ENCODE results near the gene SLIT1.
"Not testable (repeated sequence)": the region's sequence is repeated elsewhere in the genome, so short reads cannot be mapped to it uniquely, and the experiment has no call there.

SLIT1 gene

DNA sequence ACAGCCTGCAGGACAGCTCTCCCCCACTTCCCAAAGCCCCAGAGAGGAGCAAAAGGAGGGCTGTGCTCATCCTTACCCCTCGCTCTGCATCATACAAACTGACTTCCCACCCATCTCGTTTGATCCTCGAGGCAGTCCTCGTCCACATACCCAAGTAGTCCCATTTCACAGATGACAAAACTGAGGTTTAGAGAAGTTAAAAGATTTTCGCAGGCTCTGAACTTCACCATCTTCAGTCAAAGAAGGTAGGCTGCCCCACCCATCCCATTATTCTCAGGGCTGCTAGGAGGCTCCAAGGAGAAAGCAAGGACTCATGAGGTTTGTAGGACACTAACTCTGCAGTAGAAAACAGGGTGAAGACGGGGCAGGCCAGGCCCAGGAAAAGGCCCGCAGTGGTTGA, 147.1 kb downstream of the SLIT1 start:
- no peak for FAIRE-seq
- DNase-seq (ENCODE audit: insufficient read length, low spot score), result no peak
- no peak for TF ChIP-seq POLR2A (IDR thresholded peaks at IDR 0.05; ENCODE audit: low read depth, low read length)

DNA sequence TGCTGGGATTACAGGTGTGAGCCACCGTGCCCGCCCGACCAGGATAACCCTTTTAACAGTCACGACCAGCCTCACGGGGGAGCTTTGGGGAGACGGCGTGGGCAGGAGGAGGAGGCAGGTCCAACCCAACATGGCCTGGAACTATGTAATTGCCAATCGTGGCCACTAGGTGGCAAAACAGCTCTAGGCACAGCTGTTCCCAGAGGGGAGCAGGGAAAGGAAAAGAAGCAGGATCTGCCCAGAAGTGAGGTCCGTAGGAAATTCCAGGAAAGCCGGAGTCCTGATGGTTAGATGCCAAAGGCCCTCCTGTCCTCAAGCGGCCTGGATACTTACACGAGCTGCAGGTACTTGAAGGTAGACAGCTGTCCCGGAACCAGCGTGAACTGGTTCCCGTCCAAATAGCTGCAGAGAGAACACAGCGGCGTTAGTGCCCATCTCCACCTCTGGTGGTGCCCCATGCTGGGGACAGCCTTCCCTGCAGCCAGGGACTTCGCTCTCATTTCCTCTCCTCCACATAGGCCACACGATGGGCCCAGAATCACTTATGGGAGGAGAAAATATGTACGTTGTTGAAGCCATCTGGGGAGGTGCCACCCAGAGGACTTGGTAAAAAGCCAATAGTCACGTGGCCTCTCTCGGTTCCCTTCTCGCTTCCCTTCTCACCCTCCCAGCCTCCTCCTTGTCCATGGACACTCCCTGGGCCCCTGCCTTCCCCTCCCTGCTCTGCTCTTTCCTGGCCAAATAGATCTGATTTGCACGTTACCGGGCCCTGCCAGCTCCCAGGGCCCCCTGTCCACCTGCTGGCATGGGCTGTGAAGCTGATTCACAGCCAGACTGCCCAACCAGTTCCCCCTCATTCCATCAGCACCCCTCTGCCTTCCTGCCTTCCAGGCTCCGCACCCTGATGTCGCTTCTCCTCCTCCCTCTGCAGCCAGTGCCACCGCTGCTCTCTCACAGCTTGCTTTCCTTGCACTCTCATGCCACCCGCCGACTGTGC, 148.1 kb downstream of the SLIT1 start:
- FAIRE-seq (peak; percentile 74), DNase-seq (ENCODE audit: insufficient read length, low spot score) (peak; percentile 94)
- TF ChIP-seq POLR2A (IDR thresholded peaks at IDR 0.05; ENCODE audit: low read depth, low read length), result no peak

DNA sequence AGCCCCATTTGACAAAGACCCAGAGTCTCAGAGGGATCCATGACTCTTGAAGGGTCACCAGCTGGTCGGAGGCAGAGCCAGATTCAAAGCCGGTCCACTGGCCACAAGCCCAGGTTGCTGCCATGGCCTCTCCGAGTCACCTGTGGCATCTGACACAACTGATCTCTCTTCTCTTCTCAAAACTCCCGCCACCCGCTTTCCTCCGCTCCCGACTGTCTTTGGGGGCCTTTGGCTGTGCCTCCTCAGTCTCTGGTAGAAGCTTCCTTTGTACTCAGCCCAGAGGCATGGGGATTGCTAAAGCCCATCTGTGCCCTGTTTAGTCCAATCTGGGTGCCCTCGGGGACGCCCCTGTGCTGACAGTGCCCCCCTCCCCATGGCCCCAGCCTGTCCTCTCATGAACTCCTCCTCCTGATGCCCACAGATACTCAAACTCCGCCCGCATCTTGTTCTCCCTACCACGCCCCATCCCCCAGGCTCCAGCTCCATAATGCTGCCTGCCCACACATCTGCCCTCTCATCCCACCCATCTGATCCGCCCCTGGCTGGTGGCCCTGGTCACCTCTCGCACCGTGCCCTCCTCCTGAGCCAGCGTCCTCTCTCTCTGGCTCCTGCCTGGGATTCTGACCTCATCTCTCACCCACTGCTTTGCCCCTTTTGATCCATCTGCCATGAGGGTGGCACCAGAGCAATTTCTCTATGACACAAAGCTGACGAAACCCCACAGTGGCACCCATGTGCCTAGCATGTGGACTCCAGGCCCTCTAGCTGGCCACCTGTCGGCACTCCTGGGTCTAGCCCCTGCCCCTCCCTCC, 150.6 kb downstream of the SLIT1 start:
- DNase-seq (ENCODE audit: insufficient read length, low spot score) (no peak), FAIRE-seq (no peak)
- TF ChIP-seq POLR2A (IDR thresholded peaks at IDR 0.05; ENCODE audit: low read depth, low read length), result no peak

DNA sequence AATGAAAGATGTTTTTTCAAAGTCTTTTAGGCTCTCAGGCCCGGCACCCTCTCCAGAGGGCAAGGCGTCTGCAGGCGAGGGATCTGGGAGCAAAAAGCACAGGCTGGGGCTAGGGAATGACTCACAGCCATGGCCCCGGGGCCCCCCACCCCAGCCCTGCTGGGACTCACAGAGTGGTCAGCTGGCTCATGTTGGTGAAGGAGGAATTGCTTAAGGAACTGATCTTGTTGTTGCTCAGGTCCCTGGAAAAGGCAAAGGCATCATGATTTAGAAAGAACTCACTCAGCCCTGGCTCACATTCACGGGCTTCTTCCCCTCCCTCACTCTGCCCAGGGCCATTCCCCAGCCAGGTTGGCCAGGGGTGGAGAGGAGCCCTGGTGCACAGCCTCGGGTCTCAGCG, 151.5 kb downstream of the SLIT1 start:
- DNase-seq (ENCODE audit: insufficient read length, low spot score) (no peak), FAIRE-seq (no peak)

DNA sequence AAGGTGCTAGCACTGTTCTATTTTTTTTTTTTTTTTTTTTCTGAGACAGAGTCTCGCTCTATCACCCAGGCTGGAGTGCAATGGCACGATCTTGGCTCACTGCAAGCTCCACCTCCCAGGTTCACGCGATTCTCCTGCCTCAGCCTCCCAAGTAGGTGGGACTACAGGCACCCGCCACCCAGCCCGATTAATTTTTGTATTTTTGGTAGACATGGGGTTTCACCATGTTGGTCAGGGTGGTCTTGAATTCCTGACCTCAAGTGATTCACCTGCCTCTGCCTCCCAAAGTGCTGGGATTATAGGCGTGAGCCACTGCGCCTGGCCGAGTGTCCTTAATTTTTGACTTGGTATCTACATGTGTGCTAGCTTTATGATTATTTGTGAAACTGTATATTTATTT, 151.9 kb downstream of the SLIT1 start:
- not testable (repeated sequence) for FAIRE-seq; DNase-seq (ENCODE audit: insufficient read length, low spot score)

More for the DNA sequence above, 151.5 kb downstream of the SLIT1 start:
- TF ChIP-seq POLR2A (IDR thresholded peaks at IDR 0.05; ENCODE audit: low read depth, low read length), result no peak

DNA sequence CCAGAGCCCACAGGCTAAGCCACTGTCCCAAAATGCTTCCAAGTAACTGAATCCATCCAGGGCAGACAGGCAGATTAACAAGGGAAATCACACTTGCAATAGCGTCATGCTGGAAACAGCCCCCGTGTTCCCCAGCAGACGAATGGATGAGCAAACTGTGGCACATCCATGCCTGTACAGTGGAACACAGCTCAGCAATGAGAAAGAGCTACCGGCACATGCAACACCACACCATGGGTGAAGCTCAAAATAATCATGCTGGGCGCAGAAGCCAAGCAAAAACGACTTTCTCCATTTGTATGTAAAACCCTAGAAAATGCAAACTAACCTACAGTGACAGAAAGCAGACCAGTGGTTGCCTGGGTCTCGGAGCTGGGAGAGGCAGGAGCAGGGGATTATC, 153.1 kb downstream of the SLIT1 start:
- DNase-seq (ENCODE audit: insufficient read length, low spot score) (no peak), FAIRE-seq (no peak)
- no peak for TF ChIP-seq POLR2A (IDR thresholded peaks at IDR 0.05; ENCODE audit: low read depth, low read length)

DNA sequence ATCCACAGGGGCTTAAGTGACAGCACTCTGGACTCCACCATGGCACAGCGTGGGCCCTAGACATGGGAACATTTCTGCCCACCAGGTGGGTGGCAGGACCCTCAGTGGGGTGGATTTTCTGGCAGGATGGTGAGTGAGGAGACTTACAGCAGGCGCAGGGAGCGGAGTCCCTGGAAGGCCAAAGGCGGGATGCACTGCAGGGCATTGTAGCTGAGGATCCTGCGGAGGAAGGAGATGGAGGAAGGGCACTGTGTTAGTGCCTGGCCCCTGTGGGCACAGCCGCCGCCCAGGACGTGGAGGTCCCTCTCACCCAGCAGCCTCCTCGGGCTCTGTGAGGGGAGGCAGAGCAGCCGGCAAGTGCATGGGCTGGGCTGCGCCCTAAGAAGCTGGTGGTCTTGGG, 154.3 kb downstream of the SLIT1 start:
- DNase-seq (ENCODE audit: insufficient read length, low spot score) (no peak), FAIRE-seq (no peak)
- no peak for TF ChIP-seq POLR2A (IDR thresholded peaks at IDR 0.05; ENCODE audit: low read depth, low read length)

DNA sequence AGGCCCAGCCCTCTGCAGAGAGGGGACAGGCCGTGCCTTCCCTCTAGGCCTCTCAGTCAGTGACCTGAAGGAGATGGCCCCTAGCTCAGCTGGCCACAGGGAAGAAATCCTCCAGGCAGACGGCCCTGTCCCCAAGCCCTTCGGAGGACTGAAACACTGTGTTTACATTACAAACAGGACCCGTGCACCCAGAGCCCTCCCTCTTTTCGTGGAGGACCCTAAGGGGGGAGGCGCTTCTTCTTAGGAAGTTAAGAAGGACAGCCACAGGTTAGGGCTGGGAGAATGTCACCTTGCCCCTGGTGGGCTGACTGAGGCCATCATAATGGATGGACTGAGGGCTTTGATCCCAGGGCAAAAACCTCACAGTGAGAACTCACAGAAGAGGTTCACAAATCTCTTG, 154.9 kb downstream of the SLIT1 start:
- FAIRE-seq, result no peak
- no peak for DNase-seq (ENCODE audit: insufficient read length, low spot score)
- TF ChIP-seq POLR2A (IDR thresholded peaks at IDR 0.05; ENCODE audit: low read depth, low read length), result no peak

DNA sequence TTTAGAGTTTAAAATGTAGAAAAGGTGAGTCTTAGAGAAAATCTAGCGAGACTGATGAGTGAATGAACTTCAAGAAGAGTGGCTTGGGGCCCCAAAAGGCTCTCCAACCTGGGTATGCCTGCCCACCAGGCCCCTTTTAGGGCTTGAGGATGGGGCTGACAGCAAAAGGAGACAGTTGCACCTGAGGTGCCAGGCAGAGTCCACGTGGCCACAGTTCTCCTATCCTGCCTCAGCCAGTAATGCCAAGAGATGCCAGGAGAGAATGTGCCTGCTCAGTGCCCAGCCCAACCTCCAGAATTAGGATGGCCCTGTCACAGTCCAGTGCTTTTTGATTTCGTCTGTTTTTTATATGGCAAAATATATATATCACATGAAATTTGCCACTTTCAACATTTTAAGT, 156.5 kb downstream of the SLIT1 start:
- TF ChIP-seq POLR2A (IDR thresholded peaks at IDR 0.05; ENCODE audit: low read depth, low read length), result no peak
- FAIRE-seq (no peak), DNase-seq (ENCODE audit: insufficient read length, low spot score) (no peak)

DNA sequence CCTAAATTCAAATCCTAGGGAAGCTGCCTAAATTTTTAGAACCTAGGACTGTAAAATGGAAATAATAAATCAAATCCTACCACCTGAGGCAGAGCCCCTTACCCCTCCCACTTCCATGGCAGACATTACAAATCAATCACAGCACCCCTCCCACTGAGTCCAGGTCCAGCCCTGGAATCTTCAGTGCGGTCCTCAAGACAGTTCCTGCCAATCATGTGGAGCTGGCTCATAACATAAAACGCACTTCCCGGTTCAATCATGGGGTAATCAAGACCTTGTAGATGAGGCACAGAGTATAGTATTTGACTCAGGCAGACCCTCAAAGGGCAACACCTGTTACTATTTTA, 157.0 kb downstream of the SLIT1 start:
- no peak for TF ChIP-seq POLR2A (IDR thresholded peaks at IDR 0.05; ENCODE audit: low read depth, low read length)
- FAIRE-seq (no peak), DNase-seq (ENCODE audit: insufficient read length, low spot score) (no peak)

DNA sequence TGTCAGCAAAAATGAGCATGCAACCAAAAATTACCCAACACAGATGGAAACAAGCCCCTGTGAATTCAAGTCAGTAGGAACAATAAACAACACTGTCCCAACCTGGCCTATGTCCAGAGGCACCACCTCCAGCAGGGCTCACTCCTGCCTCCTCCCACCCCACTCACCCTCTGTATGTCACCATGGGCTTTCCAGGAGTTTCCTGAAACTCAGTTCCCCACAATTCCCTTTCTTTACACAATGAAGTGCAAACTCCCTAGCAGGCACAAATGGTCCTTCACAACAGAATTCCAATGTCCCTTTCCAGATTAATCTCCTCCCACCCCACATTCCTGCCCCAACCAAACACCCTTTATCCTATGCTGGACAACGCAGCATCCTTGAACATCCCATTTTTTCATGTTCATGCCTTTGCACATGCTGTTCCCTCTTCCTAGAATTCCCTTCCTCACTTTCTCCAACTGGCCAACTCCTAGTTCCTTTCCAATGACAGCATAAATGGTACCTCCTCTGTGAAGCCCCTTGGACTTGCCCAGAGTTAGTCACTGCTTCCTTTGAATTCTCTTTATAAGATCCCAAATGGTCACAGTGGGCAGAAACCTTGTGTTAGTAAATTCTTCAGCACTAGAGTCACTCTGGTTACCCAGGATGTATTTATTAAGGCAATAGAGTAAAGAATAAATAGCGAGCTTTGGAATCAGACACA, 157.5 kb downstream of the SLIT1 start:
- no peak for TF ChIP-seq POLR2A (IDR thresholded peaks at IDR 0.05; ENCODE audit: low read depth, low read length)
- DNase-seq (ENCODE audit: insufficient read length, low spot score), result peak; percentile 52
- FAIRE-seq, result no peak

DNA sequence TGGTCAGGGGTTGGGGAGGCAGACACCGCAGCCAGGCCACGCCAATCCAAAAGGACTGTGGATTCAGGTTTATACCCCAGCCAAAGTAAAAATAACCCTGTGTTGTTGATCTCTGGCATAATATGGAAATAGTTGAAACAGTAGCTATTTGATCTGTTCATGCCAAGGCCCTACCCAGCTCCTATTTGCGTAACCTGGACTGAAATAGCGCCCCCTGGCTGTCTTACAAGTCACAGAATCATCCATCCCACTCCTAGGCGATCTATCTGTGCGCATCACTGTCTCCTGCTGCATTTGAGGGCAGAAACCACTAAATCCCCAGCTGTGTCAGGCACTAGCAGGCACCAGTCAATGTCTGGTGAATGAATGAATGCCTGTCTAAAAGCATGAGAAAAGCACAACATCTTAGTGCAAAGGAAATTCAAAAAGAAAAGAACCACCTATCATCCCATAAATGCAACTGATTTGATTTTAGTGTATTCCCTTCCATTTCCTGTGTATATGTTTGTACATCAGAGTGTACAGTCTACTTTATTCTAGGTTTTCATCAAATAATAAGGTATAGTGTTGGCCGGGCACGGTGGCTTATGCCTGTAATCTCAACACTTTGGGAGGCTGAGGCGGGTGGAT, 160.0 kb downstream of the SLIT1 start:
- FAIRE-seq, result no peak
- TF ChIP-seq POLR2A (IDR thresholded peaks at IDR 0.05; ENCODE audit: low read depth, low read length), result no peak
- peak; percentile 50 for DNase-seq (ENCODE audit: insufficient read length, low spot score)

DNA sequence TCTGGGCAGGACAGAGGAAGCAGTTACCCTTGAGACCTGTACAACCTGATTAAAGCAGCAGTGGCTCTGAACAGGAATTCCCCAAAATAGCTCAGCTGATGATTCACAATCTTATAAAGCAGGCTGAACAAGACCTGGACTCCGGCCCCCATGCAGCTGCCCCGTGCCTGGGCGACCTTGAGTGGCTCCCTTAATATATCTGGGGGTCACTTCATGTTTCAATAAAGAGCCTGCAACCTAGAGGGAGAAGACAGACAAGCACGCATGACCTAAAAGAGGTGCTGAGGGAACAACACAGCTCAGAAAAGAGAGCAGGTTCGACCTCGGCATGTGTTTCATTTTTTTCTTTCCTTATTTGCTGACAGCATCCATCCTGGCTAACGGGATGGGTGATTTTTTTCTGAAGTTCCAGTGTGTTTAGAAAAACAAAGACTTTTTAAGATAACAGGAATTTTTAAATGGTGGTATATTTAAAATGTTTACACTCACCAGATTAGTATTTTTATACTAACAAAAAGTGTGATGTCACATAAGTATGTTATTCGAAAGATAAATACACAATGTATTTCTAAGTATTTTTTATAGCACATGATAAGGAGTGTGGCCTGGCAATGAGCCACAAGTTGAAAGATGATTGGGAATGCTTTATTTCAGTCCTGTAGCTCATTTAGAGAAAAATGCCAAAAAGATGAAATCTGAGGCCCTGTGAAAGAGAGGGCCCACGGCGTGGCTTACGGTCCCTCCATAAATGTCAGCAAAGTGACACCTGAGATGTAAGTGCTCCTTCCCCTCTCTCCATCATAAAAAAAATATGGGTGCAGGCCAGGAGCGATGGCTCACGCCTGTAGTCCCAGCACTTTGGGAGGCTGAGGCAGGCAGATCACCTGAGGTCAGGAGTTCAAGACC, 161.3 kb downstream of the SLIT1 start:
- DNase-seq (ENCODE audit: insufficient read length, low spot score), result peak; percentile 85
- no peak for FAIRE-seq
- no peak for TF ChIP-seq POLR2A (IDR thresholded peaks at IDR 0.05; ENCODE audit: low read depth, low read length)
